GM12801 (cell line): ENCODE data around the gene CA9.

Experiments used
- CTCF ChIP-seq: IDR thresholded peaks from one replicate; pipeline ENCODE4 v1.5.1; 2011; ENCODE audit warnings: control low read depth; ENCODE audit not compliant: insufficient read length; ENCODE audit errors: extremely low read depth

Gene CA9

GRCh38 chr9:35652829-35653209, 20.9 kb upstream of the CA9 start:
- no peak for TF ChIP-seq CTCF

DNA sequence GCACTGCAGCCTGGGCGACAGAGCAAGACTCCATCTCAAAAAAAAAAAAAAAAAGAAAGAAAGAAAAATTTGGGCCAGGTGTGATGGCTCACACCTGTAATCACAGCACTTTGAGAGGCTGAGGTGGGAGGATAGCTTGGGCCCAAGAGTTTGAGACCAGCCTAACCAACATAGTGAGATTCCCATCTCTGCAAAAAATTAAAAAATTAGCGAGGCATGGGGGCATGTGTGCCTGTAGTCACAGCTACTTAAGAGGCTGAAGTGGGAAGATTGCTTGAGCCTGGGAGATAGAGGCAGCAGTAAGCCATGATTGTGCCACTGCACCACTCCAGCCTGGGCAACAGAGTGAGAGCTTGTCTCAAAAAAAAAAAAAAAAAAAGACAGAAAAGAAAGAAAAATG, 20.1 kb upstream of the CA9 start:
- TF ChIP-seq CTCF, result no peak

GRCh38 chr9:35656348-35656747, 17.4 kb upstream of the CA9 start:
- TF ChIP-seq CTCF, result no peak

- no peak for TF ChIP-seq CTCF
Observed at GRCh38 chr9:35656831-35657545, 16.7 kb upstream of the CA9 start.

DNA sequence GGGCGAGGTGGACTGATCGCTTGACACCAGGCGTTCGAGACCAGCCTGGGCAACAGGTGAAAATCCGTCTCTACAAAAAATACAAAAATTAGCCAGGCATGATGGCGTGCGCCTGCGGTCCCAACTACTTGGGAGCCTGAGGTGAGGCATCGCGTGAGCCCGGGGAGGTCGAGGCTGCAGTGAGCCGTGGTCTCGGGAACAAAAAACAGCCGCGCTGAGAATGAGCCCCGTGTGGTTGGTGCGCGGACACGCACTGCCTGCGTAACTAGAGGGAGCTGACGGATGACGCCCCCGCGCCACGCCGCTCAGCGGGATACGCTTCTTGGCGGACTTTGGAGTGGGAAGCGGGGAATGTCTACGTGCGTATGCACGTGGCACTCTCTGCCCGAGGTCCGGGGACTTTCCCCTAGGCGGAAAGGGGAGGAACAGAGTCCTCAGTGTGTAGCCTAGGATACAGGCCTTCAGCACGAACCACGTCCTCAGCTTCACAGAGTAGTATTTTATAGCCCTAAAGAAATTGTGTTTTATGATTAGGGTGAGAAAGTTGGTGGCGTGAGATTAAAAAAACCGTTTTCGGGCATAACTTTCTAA, 16.1 kb upstream of the CA9 start, which contains the start of gene RMRP:
Gene RMRP, minus strand, starts transcription at position 474 of the 591 bp plus-strand sequence.
- no peak for TF ChIP-seq CTCF

- no peak for TF ChIP-seq CTCF
Observed at GRCh38 chr9:35658137-35658967, 15.4 kb upstream of the CA9 start, which contains the start of gene CCDC107. CCDC107 (plus strand) TSS chr9:35658292; CDS start chr9:35658380, 88 bp downstream.

- no peak for TF ChIP-seq CTCF
Observed at GRCh38 chr9:35658968-35659220, 14.8 kb upstream of the CA9 start.
